Stimulated activated CD4-positive, alpha-beta T cell treated with anti-CD3 and anti-CD28 coated beads, Interleukin-2, amount 100 ng/mL, for 24 hours (primary cell): ENCODE measurements around the gene MFSD8.
"Not testable (repeated sequence)": the region's sequence is repeated elsewhere in the genome, so short reads cannot be mapped to it uniquely, and the experiment has no call there.

ENCODE experiments used
- DNase-seq, 2 donors: peaks; one replicate each; pipeline ENCODE4 v3.0.0-alpha.2; 2020

MFSD8 gene

GRCh38 chr4:127931836-127932235 lies 33.1 kb downstream of the MFSD8 start:
- not testable (repeated sequence) for DNase-seq

DNA sequence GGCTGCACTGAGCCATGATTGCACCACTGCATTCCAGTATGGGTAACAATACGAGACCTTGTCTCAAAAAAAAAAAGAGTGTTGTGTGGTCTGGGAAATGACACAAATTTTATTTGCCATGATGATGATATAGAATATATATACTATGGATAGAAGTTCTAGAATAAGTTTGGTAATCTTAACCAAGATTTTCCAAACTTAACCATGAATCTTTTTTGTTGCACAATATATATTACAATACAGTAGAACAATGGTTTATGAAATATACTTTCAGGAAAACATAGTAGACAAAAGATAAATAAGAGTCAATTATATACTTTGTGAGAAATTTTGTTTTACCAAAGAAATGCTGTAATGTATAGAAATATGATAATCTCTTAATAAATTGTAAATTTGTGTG lies 34.8 kb downstream of the MFSD8 start:
- DNase-seq: no peak

GRCh38 chr4:127925720-127926119 lies 39.3 kb downstream of the MFSD8 start:
- not testable (repeated sequence) for DNase-seq

- no peak for DNase-seq
Measured at GRCh38 chr4:127922226-127922625, 42.7 kb downstream of the MFSD8 start.

DNA sequence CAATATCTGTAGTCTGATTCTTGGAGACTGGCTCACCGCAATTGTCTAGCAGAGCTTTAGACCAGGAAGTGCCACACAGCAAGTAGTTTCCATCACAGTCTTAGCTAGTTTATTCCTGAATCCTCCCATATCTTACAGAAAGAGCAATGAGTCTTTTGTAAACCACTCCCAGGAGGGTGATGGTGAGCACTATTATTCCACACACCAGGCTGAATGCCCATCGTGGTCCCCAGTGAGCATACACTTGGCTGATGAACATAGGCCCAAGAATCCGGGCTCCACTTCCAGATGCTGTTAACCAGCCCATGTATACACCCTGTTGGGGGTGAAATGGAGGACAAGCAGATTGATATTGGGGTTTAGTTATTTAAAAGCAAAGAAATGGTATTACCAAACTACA lies 44.5 kb downstream of the MFSD8 start:
- DNase-seq: no peak

- DNase-seq: no peak
Measured at GRCh38 chr4:127917151-127917550, 47.8 kb downstream of the MFSD8 start.

DNA sequence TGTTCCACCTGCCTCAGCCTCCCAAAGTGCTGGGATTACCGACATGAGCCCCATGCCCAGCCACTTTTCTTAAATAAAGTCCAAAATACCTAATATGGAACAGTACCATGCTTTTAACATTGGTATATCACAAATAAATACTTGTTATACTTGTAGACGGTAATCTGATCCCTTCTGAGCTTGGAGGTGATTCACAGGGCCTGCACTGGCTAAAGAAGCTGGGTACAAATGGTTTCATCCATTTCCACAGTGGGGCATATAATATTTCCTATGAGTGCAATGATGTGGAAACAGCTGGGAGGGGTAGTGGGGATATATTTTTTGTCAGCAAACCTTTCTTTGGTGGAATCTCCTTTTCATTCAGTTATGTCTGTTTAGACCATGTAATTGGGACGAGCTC lies 48.5 kb downstream of the MFSD8 start:
- no peak for DNase-seq

GRCh38 chr4:127905029-127905428 lies 59.9 kb downstream of the MFSD8 start:
- no peak for DNase-seq

- not testable (repeated sequence) for DNase-seq
Measured at GRCh38 chr4:127899682-127900081, 65.3 kb downstream of the MFSD8 start.

GRCh38 chr4:127896528-127896927 lies 68.4 kb downstream of the MFSD8 start:
- DNase-seq: no peak

GRCh38 chr4:127896069-127896468 lies 68.9 kb downstream of the MFSD8 start:
- no peak for DNase-seq

GRCh38 chr4:127889903-127890302 lies 75.1 kb downstream of the MFSD8 start:
- DNase-seq: no peak

- no peak for DNase-seq
Measured at GRCh38 chr4:127888559-127888958, 76.4 kb downstream of the MFSD8 start.

DNA sequence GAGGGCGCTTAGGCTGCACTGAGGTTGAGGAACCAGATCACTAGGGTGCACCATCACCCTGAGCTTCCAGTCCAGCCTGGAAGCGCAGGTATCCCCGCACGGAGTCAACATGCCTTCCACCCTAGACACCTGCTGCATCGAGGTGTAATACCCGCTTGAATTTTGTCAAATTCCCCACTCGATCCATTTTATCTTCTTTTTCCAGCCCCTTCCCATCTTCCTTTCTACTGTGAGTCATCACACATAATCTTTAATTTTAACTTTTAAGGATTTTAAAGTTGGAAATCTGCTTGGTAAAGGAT lies 83.5 kb downstream of the MFSD8 start:
- no peak for DNase-seq

DNA sequence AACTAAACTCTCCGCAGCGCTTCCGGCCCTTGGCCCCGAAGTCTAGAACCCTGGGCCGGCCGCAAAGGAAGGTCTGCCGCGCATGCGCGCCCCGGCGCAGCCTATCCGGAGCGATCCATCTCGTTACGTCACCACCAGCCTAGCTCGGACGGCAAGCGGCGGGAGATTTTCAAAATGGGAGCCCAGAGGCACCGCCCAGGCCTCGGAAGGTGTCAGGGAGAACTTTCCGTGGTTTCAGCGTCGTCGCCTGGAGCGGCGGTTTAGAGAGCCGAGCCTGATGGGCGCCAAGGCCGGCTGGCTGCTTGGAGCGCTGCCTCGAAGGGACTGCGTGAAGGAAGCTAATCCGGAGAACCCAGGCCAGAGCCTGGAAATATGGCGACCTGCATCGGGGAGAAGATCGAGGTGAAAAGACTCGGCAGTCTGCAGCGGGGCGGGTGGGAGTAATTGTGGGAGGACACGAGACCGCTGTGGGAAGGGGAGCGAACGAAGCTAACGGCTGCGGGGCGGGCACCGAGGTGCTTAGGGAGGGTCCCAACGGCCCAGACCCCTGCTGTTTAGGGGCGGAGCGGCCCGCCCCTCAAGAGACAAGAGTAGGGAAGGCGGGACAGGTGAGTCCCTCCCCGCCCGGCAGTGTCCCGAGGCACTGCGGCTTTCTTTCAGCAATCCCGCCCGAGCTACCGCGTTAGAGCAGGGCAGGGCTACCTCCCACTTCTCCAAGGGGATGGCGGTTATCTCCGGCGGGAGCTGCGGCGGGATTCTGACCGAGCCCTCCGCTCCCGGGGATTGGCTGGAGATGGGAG lies 84.0 kb downstream of the MFSD8 start, which contains the start of gene PLK4:
PLK4 (plus strand) TSS at position 131 of the 800 bp plus-strand sequence; CDS start at position 373, 242 bp downstream.
- peak; percentile 94 for DNase-seq

DNA sequence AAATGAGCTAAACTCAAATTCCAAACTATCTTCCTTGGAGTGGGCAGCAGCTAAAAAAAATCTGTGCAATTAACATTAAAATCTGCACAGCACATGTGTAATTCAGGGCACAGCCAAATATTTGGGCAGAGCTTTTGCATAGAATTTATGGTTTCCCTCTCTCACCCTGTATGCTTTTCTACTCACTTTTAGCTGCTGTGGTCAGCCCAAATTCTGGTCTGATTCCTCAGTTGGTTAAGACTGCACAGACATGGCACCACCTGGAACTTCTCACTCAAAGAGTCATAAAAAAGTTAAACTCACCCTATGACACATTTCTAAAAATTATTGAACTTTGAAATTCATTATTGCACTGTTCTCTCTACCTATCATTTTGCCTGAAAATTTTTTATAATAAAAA lies 89.2 kb downstream of the MFSD8 start:
- DNase-seq: no peak

- DNase-seq: no peak
Measured at GRCh38 chr4:127870688-127871087, 94.3 kb downstream of the MFSD8 start.

- no peak for DNase-seq
Measured at GRCh38 chr4:127870281-127870680, 94.7 kb downstream of the MFSD8 start.

DNA sequence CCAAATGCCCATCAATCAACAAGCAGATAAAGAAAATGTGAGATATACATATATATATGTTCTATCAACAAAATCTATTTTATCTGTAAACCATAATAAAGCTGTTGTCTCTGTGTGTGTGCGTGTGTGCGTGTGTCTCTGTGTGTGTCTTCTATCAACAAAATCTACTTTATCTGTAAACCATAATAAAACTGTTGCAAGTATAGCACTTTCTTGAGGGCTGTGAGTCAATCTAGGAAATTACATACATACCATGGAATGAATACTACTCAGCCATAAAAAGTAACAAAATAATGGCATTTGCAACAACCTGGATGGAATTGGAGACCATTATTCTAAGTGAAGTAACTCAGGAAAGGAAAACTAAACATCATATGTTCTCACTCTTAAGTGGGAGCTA lies 96.8 kb downstream of the MFSD8 start:
- DNase-seq: no peak
